ENCODE results near the gene KLHL2. TPM values are rescaled to one million over a fixed set of nuclear protein-coding genes. Genes with fewer than 3 reads are reported as not detected.

KLHL2 gene
- total and polyA plus RNA-seq, 9 of the 15 experiments (the other 6 are each of a cell fraction or from before 2014, with no cell fraction given): 2.5 to 11.3 (median 6.1) TPM

DNA sequence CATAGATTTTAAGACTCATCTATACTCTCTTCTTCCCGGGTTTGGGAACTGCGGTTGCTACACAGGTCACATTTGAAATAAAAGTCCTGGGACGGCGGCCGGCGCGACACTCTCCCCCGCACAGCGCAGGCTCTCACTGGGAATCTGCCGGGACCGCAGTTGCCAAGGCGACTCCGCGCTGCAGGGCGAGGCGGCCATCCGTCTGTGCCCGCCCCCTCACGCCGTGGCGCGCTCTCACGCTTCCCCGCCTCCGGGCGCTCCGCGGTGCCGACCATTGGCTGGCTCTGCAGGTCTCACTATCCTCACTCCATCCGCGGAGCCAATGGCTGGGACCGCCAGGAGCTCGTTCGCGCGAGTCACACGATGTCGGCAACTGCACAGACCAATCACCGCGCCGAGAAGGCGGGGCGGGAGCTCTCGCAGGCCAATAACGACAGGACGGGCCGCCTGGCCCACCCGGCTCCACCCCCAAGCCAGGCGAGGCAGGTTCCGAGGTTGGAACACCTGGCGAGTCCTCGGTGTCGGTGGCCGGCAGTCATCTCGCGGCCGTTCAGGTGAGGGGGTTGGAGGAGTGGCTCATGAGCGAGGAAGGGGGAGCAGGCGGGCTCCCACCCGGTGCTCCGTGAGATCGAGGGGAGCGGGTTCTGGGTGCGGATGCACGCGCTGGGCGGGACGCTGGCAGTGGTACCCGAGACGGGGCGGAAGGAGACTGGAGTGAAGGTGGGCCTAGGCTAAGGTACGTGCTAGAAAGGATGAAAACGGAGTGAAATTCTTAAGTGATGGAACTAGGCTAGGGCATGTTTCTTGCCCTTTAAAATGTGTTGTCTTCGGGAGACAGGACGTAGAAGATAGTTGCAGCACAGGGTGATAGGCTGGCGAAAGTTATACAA, 120.1 kb downstream of the KLHL2 start, which contains the start of gene MSMO1 (continued):
- TF ChIP-seq, protein P1, sequence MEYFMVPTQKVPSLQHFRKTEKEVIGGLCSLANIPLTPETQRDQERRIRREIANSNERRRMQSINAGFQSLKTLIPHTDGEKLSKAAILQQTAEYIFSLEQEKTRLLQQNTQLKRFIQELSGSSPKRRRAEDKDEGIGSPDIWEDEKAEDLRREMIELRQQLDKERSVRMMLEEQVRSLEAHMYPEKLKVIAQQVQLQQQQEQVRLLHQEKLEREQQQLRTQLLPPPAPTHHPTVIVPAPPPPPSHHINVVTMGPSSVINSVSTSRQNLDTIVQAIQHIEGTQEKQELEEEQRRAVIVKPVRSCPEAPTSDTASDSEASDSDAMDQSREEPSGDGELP (CRISPR knock-in tag; IDR thresholded peaks at IDR 0.05; ENCODE audit: borderline replicate concordance): peak; percentile 88
- TF ChIP-seq MTF1 (CRISPR knock-in tag; IDR thresholded peaks at IDR 0.05; ENCODE audit: borderline replicate concordance): no peak
- no peak for TF ChIP-seq KAT2B (IDR thresholded peaks at IDR 0.05; ENCODE audit: low read depth, low read length)
- TF ChIP-seq POU5F1 (IDR thresholded peaks at IDR 0.05; ENCODE audit: borderline replicate concordance, low read depth, low read length, partially characterized antibody): no peak
- TF ChIP-seq ZNF354B (CRISPR knock-in tag; IDR thresholded peaks at IDR 0.05): no peak
- TF ChIP-seq, protein P2, sequence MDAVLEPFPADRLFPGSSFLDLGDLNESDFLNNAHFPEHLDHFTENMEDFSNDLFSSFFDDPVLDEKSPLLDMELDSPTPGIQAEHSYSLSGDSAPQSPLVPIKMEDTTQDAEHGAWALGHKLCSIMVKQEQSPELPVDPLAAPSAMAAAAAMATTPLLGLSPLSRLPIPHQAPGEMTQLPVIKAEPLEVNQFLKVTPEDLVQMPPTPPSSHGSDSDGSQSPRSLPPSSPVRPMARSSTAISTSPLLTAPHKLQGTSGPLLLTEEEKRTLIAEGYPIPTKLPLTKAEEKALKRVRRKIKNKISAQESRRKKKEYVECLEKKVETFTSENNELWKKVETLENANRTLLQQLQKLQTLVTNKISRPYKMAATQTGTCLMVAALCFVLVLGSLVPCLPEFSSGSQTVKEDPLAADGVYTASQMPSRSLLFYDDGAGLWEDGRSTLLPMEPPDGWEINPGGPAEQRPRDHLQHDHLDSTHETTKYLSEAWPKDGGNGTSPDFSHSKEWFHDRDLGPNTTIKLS (IDR thresholded peaks at IDR 0.05; ENCODE audit: borderline replicate concordance, low read depth): no peak; the same call in 1 of the 2 replicates
- no peak for TF ChIP-seq ZNF282 (CRISPR knock-in tag; IDR thresholded peaks at IDR 0.05)
- no peak for TF ChIP-seq HMG20B (CRISPR knock-in tag; IDR thresholded peaks at IDR 0.05)
- peak; percentile 58 for TF ChIP-seq KDM5B (IDR thresholded peaks at IDR 0.05; ENCODE audit: insufficient replicate concordance, low read depth, low read length)
- TF ChIP-seq SRSF7 (optimal IDR thresholded peaks at IDR 0.05; ENCODE audit: low read depth, low read length): no peak
- TF ChIP-seq, protein P3, sequence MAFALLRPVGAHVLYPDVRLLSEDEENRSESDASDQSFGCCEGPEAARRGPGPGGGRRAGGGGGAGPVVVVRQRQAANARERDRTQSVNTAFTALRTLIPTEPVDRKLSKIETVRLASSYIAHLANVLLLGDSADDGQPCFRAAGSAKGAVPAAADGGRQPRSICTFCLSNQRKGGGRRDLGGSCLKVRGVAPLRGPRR (CRISPR knock-in tag; IDR thresholded peaks at IDR 0.05): no peak
- TF ChIP-seq POLR2AphosphoS2 (IDR thresholded peaks at IDR 0.05; ENCODE audit: low read length): peak; percentile 85; the same call in 1 of the 2 replicates
- peak; percentile 99 for TF ChIP-seq HNRNPK (IDR thresholded peaks at IDR 0.05; ENCODE audit: low read depth, low read length, poor library complexity, severe bottlenecking)
- no peak for TF ChIP-seq ZNF644 (tag; IDR thresholded peaks at IDR 0.05; ENCODE audit: low read depth)
- TF ChIP-seq SREBF1 (IDR thresholded peaks at IDR 0.05; ENCODE audit: borderline replicate concordance, low read depth, low read length): peak; percentile 98
- peak; percentile 4 to 49; a peak in 1 of 4 replicates for TF ChIP-seq ARNT (IDR thresholded peaks at IDR 0.05)
- TF ChIP-seq ZNF699 (CRISPR knock-in tag; IDR thresholded peaks at IDR 0.05; ENCODE audit: insufficient replicate concordance): no peak
- no peak for TF ChIP-seq TRIM28 (IDR thresholded peaks at IDR 0.05)
- TF ChIP-seq SMAD2 (IDR thresholded peaks at IDR 0.05; ENCODE audit: low read depth, low read length): no peak
- TF ChIP-seq SLC30A9 (CRISPR knock-in tag; IDR thresholded peaks at IDR 0.05): no peak
- no peak for TF ChIP-seq ZNF175 (CRISPR knock-in tag; IDR thresholded peaks at IDR 0.05; ENCODE audit: low read depth)
- TF ChIP-seq GABPA (tag; conservative IDR thresholded peaks at IDR 0.05; ENCODE audit: low read depth): peak; percentile 40; the same call in 1 of the 2 replicates
- TF ChIP-seq, protein P4, sequence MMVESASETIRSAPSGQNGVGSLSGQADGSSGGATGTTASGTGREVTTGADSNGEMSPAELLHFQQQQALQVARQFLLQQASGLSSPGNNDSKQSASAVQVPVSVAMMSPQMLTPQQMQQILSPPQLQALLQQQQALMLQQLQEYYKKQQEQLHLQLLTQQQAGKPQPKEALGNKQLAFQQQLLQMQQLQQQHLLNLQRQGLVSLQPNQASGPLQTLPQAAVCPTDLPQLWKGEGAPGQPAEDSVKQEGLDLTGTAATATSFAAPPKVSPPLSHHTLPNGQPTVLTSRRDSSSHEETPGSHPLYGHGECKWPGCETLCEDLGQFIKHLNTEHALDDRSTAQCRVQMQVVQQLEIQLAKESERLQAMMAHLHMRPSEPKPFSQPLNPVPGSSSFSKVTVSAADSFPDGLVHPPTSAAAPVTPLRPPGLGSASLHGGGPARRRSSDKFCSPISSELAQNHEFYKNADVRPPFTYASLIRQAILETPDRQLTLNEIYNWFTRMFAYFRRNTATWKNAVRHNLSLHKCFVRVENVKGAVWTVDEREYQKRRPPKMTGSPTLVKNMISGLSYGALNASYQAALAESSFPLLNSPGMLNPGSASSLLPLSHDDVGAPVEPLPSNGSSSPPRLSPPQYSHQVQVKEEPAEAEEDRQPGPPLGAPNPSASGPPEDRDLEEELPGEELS (CRISPR knock-in tag; IDR thresholded peaks at IDR 0.05; ENCODE audit: borderline replicate concordance): no peak
